KMS-11 (cell line): ENCODE results near the gene C14orf93.

Source experiments
- H2AFZ ChIP-seq: fragments of 200-600 bp; sonication (generic); 2 replicates; pipeline ENCODE4 v1.6.1; 2016; ENCODE audit warnings: antibody characterized with exemption, mixed run types, low read depth
- H3K27ac ChIP-seq: fragments of 200-600 bp; sonication (generic); 2 replicates; pipeline ENCODE4 v1.6.1; 2016; ENCODE audit warnings: mild to moderate bottlenecking, mixed run types
- H3K27me3 ChIP-seq: fragments of 200-600 bp; sonication (generic); 2 replicates; pipeline ENCODE4 v1.6.1; 2017; ENCODE audit warnings: mild to moderate bottlenecking, low read depth, mixed run types, moderate library complexity; ENCODE audit not compliant: insufficient read depth
- H3K36me3 ChIP-seq: fragments of 200-600 bp; sonication (generic); 2 replicates; pipeline ENCODE4 v1.6.1; 2017; ENCODE audit warnings: mild to moderate bottlenecking, mixed run types; ENCODE audit not compliant: insufficient read depth
- H3K4me1 ChIP-seq: fragments of 200-600 bp; sonication (generic); 2 replicates; pipeline ENCODE4 v1.6.1; 2016; ENCODE audit warnings: mild to moderate bottlenecking, low read depth, mixed run types; ENCODE audit not compliant: poor library complexity, severe bottlenecking
- H3K4me2 ChIP-seq: fragments of 200-600 bp; sonication (generic); 2 replicates; pipeline ENCODE4 v1.7.0; 2016; ENCODE audit warnings: mild to moderate bottlenecking, mixed run types
- H3K4me3 ChIP-seq: fragments of 200-600 bp; sonication (generic); IDR thresholded peaks from 2 replicates; pipeline ENCODE4 v1.6.1; 2017; ENCODE audit warnings: low read depth, low read length, mixed read lengths; ENCODE audit not compliant: insufficient read depth
- H3K79me2 ChIP-seq: fragments of 200-600 bp; sonication (generic); 2 replicates; pipeline ENCODE4 v1.6.1; 2016; ENCODE audit warnings: low read depth, mixed run types; ENCODE audit not compliant: insufficient read depth
- H3K9ac ChIP-seq: fragments of 200-600 bp; sonication (generic); 2 replicates; pipeline ENCODE4 v1.6.1; 2016; ENCODE audit warnings: mild to moderate bottlenecking, mixed run types
- H4K20me1 ChIP-seq: fragments of 200-600 bp; sonication (generic); 2 replicates; pipeline ENCODE4 v1.6.1; 2016; ENCODE audit warnings: mild to moderate bottlenecking, mixed run types; ENCODE audit not compliant: insufficient read depth
- TF ChIP-seq, protein P1 (sequence below): fragments of 200-600 bp; sonication (generic); conservative IDR thresholded peaks from 2 replicates; pipeline ENCODE4 v1.6.1; 2017; ENCODE audit warnings: low read depth, mild to moderate bottlenecking, antibody characterized with exemption, low read length, moderate library complexity, mixed read lengths

Gene C14orf93

GRCh38 chr14:22985894-22986507, 23.9 kb downstream of the C14orf93 start:
- no peak overlapping the region for H3K4me2 ChIP-seq
- no peak overlapping the region for H3K4me3 ChIP-seq
- TF ChIP-seq, protein P1, sequence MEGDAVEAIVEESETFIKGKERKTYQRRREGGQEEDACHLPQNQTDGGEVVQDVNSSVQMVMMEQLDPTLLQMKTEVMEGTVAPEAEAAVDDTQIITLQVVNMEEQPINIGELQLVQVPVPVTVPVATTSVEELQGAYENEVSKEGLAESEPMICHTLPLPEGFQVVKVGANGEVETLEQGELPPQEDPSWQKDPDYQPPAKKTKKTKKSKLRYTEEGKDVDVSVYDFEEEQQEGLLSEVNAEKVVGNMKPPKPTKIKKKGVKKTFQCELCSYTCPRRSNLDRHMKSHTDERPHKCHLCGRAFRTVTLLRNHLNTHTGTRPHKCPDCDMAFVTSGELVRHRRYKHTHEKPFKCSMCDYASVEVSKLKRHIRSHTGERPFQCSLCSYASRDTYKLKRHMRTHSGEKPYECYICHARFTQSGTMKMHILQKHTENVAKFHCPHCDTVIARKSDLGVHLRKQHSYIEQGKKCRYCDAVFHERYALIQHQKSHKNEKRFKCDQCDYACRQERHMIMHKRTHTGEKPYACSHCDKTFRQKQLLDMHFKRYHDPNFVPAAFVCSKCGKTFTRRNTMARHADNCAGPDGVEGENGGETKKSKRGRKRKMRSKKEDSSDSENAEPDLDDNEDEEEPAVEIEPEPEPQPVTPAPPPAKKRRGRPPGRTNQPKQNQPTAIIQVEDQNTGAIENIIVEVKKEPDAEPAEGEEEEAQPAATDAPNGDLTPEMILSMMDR, result no peak
- no peaks in the 10 kb centered on the region for H4K20me1 ChIP-seq
- H3K79me2 ChIP-seq, result no peaks in the 10 kb centered on the region
- H2AFZ ChIP-seq, result no peak overlapping the region
- H3K27ac ChIP-seq, result no peak overlapping the region
- no peak overlapping the region for H3K9ac ChIP-seq
- no peaks in the 10 kb centered on the region for H3K27me3 ChIP-seq
- H3K4me1 ChIP-seq, result no peaks in the 10 kb centered on the region
- no peaks in the 10 kb centered on the region for H3K36me3 ChIP-seq

- no peak overlapping the region for H3K4me3 ChIP-seq
- no peak overlapping the region for H3K27ac ChIP-seq
- H3K79me2 ChIP-seq, result no peaks in the 10 kb centered on the region
- no peaks in the 10 kb centered on the region for H4K20me1 ChIP-seq
- H3K27me3 ChIP-seq, result no peaks in the 10 kb centered on the region
- H3K36me3 ChIP-seq, result no peaks in the 10 kb centered on the region
- no peak overlapping the region for H3K4me2 ChIP-seq
- no peaks in the 10 kb centered on the region for H3K4me1 ChIP-seq
- no peak overlapping the region for H3K9ac ChIP-seq
- TF ChIP-seq, protein P1, result no peak
- no peak overlapping the region for H2AFZ ChIP-seq
Observed at GRCh38 chr14:22984959-22985658, 24.8 kb downstream of the C14orf93 start.

- Histone ChIP-seq H3K4me3 (no peak within 1 kb of the TSS), H3K9ac (no peak within 1 kb of the TSS), H3K27me3 (no peaks in the 10 kb centered on the region), H3K36me3 (no peaks in the 10 kb centered on the region), H3K27ac (no peak within 1 kb of the TSS), H3K4me2 (peak within 1 kb of the TSS; percentile 38), H4K20me1 (no peaks in the 10 kb centered on the region), H3K79me2 (no peaks in the 10 kb centered on the region), H2AFZ (peak within 1 kb of the TSS; percentile 38; the same call in 1 of the 2 replicates), H3K4me1 (no peaks in the 10 kb centered on the region)
- TF ChIP-seq, protein P1, result no peak
Observed at GRCh38 chr14:22982477-22983245, 27.3 kb downstream of the C14orf93 start, which contains the start of gene AJUBA. Gene AJUBA, minus strand, starts transcription at chr14:22982551. Its CDS starts 285 bp downstream, at chr14:22982266.

DNA sequence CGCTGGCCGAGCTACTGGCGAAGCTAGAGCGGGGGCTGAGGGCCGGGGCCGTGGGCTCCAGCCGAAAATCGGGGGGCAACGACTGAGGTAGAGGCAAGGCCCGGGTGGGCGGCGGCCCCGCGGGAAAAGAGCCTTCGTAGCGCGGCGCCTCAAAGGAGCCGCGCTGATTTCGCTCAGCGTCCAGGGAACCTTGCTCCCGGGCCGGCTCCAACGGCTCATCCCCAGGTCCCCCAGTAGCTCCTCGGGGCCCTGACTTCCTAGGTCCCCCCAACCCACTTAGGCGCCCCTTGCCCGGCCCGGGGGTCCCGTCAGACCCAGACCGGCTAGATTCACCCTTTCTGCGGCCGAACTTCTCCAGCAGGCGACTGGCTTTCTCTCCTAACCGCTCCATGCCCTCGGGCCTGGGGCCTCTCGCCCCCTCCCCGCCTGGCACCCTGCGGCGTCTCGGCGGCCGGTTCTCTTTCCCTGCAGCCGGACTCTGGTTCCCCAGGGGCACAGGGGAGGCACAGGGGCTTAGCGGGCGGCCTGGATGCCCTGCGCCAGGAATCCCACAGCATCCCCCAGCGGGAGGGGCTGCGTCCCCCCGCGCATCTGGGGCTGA, 28.0 kb downstream of the C14orf93 start:
- Histone ChIP-seq H3K4me3 (no peak overlapping the region), H3K4me2 (peak overlapping the region; percentile 21), H3K27me3 (no peaks in the 10 kb centered on the region), H3K36me3 (no peaks in the 10 kb centered on the region), H3K9ac (no peak overlapping the region), H4K20me1 (no peaks in the 10 kb centered on the region), H3K4me1 (no peaks in the 10 kb centered on the region), H3K79me2 (no peaks in the 10 kb centered on the region), H3K27ac (no peak overlapping the region), H2AFZ (peak overlapping the region; percentile 38; the same call in 1 of the 2 replicates)
- TF ChIP-seq, protein P1, result no peak
